A549 (cell line): ENCODE measurements around the gene CUX1. TPM values are rescaled to one million over a fixed set of nuclear protein-coding genes. Genes with fewer than 3 reads are reported as not detected.

Experiments used
- ATAC-seq, 2 experiments: fragments of 200-7000 bp in 1 of 2; fragments of >200 bp in 1 of 2; cut with Nextera tagmentation in 1 of 2; cut with Tn5 transposase in 1 of 2; 3 replicates each; pipeline versions ENCODE4 v1.8.0 to v1.9.1; 2018 to 2020; ENCODE audit warnings: mild to moderate bottlenecking in 1 of 2, moderate library complexity in 1 of 2
- CTCF ChIA-PET: fragments of 300-600 bp; sonication (Branson Sonifier 250); formaldehyde crosslinking; extraction: SDS; loops from one replicate; lab custom pipeline; 2021; ENCODE audit warnings: antibody characterized with exemption, inconsistent platforms; lab: Yijun Ruan, JAX
- POLR2A ChIA-PET: fragments of 350-600 bp; formaldehyde crosslinking; extraction: SDS; loops from one replicate; lab custom pipeline; 2021; ENCODE audit warnings: antibody characterized with exemption, inconsistent platforms; lab: Yijun Ruan, JAX
- DNase-seq, 2 experiments: peaks; one replicate each; pipeline versions ENCODE4 v3.0.0 to v3.0.0-alpha.2; 2011 to 2016; ENCODE audit warnings: low read depth in 1 of 2, low spot score in 1 of 2
- FAIRE-seq: peaks from 2 replicates; lab custom pipeline; 2011; peaks lifted over from hg19 to GRCh38; lab: Jason Lieb, UNC
- H3K27ac ChIP-seq, 2 experiments: fragments of >200 bp; sonication (Bioruptor Twin); formaldehyde crosslinking; 3 replicates each; pipeline ENCODE4 v1.5.1; 2016 to 2017
- H3K4me1 ChIP-seq: fragments of >200 bp; sonication (Bioruptor Twin); formaldehyde crosslinking; 3 replicates; pipeline ENCODE4 v1.6.1; 2016
- H3K4me2 ChIP-seq: fragments of >200 bp; sonication (Bioruptor Twin); formaldehyde crosslinking; 3 replicates; pipeline ENCODE4 v1.6.1; 2016
- H3K4me3 ChIP-seq: fragments of >200 bp; sonication (Bioruptor Twin); formaldehyde crosslinking; 3 replicates; pipeline ENCODE4 v1.5.1; 2016
- H3K9me3 ChIP-seq: fragments of >200 bp; sonication (Bioruptor Twin); formaldehyde crosslinking; 3 replicates; pipeline ENCODE4 v1.6.1; 2016
- CBX8 ChIP-seq: fragments of 200-600 bp; sonication (generic); IDR thresholded peaks from 2 replicates; pipeline ENCODE4 v1.6.1; 2016
- CHD4 ChIP-seq: fragments of 200-600 bp; sonication (generic); IDR thresholded peaks from 2 replicates; pipeline ENCODE4 v1.6.1; 2016; ENCODE audit warnings: antibody characterized with exemption, mild to moderate bottlenecking, borderline replicate concordance
- CTCF ChIP-seq: fragments of >200 bp; sonication (Bioruptor Twin); formaldehyde crosslinking; IDR thresholded peaks from 3 replicates; pipeline ENCODE4 v1.5.1; 2016
- EHF ChIP-seq: fragments of 250-450 bp; sonication (Bioruptor Pico); IDR thresholded peaks from 2 replicates; pipeline ENCODE4 v1.5.0; 2020; ENCODE audit warnings: mild to moderate bottlenecking
- ELK1 ChIP-seq: fragments of 150-350 bp; IDR thresholded peaks from 2 replicates; pipeline ENCODE4 v1.6.1; 2014; ENCODE audit warnings: low read depth, mild to moderate bottlenecking, low read length
- FOSL2 ChIP-seq, 2 experiments: fragments of 450-650 bp in 1 of 2; fragments of >200 bp in 1 of 2; sonication (Bioruptor Twin) in 1 of 2; formaldehyde crosslinking; IDR thresholded peaks; 2 replicates each; pipeline versions ENCODE4 v1.5.0 to v1.6.1; 2016 to 2020; ENCODE audit warnings: mild to moderate bottlenecking in 1 of 2, moderate library complexity in 1 of 2
- FOXS1 ChIP-seq: fragments of 250-450 bp; sonication (Bioruptor Pico); IDR thresholded peaks from 2 replicates; pipeline ENCODE4 v1.5.0; 2020; ENCODE audit warnings: mild to moderate bottlenecking, moderate library complexity
- HMGXB4 ChIP-seq: fragments of 250-450 bp; sonication (Bioruptor Pico); IDR thresholded peaks from 2 replicates; pipeline ENCODE4 v1.5.0; 2021; ENCODE audit warnings: mild to moderate bottlenecking, moderate library complexity, borderline replicate concordance
- HOXA7 ChIP-seq: fragments of 250-450 bp; sonication (Bioruptor Pico); IDR thresholded peaks from 2 replicates; pipeline ENCODE4 v1.5.0; 2020; ENCODE audit warnings: mild to moderate bottlenecking, moderate library complexity
- JUN ChIP-seq, 2 experiments: fragments of >200 bp; sonication (Bioruptor Twin); formaldehyde crosslinking; IDR thresholded peaks; 2 replicates in 1 of 2; 3 replicates in 1 of 2; pipeline ENCODE4 v1.6.1; 2016 to 2017
- KDM1A ChIP-seq: fragments of 200-600 bp; sonication (generic); IDR thresholded peaks from 2 replicates; pipeline ENCODE4 v1.6.1; 2016; ENCODE audit warnings: low read depth, mild to moderate bottlenecking
- KDM5A ChIP-seq: fragments of 200-600 bp; sonication (generic); IDR thresholded peaks from 2 replicates; pipeline ENCODE4 v1.6.1; 2016; ENCODE audit warnings: antibody characterized with exemption, mild to moderate bottlenecking
- MAFK ChIP-seq: fragments of 450-650 bp; IDR thresholded peaks from 2 replicates; pipeline ENCODE4 v1.6.1; 2014; ENCODE audit not compliant: partially characterized antibody
- MAZ ChIP-seq: fragments of 150-350 bp; IDR thresholded peaks from 2 replicates; pipeline ENCODE4 v1.6.1; 2014; ENCODE audit warnings: antibody characterized with exemption, low read depth, low read length, borderline replicate concordance
- NFE2L2 ChIP-seq: fragments of 150-350 bp; conservative IDR thresholded peaks from 2 replicates; pipeline ENCODE4 v1.6.1; 2014; ENCODE audit warnings: low read length
- NPAS2 ChIP-seq: fragments of 250-450 bp; sonication (Bioruptor Pico); IDR thresholded peaks from 2 replicates; pipeline ENCODE4 v1.8.0; 2022; ENCODE audit warnings: mild to moderate bottlenecking, moderate library complexity, borderline replicate concordance
- NR3C1 ChIP-seq: fragments of >200 bp; sonication (Bioruptor Twin); formaldehyde crosslinking; IDR thresholded peaks from 3 replicates; pipeline ENCODE4 v1.6.1; 2017
- POLR2A ChIP-seq: IDR thresholded peaks from 2 replicates; pipeline ENCODE4 v1.6.1; 2012; ENCODE audit warnings: mild to moderate bottlenecking, low read length
- RNF2 ChIP-seq: fragments of 200-600 bp; sonication (generic); IDR thresholded peaks from 2 replicates; pipeline ENCODE4 v1.6.1; 2016; ENCODE audit warnings: low read depth, mild to moderate bottlenecking, antibody characterized with exemption, moderate library complexity, borderline replicate concordance
- ZC3H11A ChIP-seq: fragments of 450-650 bp; IDR thresholded peaks from 2 replicates; pipeline ENCODE4 v1.6.1; 2014; ENCODE audit warnings: antibody characterized with exemption, mild to moderate bottlenecking
- ZNF302 ChIP-seq: fragments of 250-450 bp; sonication (Bioruptor Pico); IDR thresholded peaks from 2 replicates; pipeline ENCODE4 v1.9.0; 2021; ENCODE audit warnings: inconsistent platforms, mild to moderate bottlenecking, moderate library complexity
- WGBS: methylation state at CpG from one replicate; pipeline ENCODE4 v1.1.6; 2017; ENCODE audit errors: missing lambda C conversion rate; 5-methylcytosine and 5-hydroxymethylcytosine counted together
- polyA plus RNA-seq, 4 experiments: library from polyadenylated mRNA; depleted of rRNA in 3 of 4; stranded (reverse); fragments of >200 nt; fragmentation: RNase III in 1 of 4; extraction: RNeasy Plus Mini Kit Qiagen cat#74134 plus additional on column Dnase treatment in 1 of 4; gene quantifications; 2 replicates in 3 of 4; 3 replicates in 1 of 4; pipeline ENCODE4 v1.2.3, GENCODE V29; 2011 to 2017
- TF ChIP-seq, protein P1 (sequence below): IDR thresholded peaks from 2 replicates; pipeline ENCODE4 v1.6.1; 2012
- TF ChIP-seq, protein P2 (sequence below): fragments of 450-650 bp; IDR thresholded peaks from 2 replicates; pipeline ENCODE4 v1.6.1; 2014; ENCODE audit warnings: antibody characterized with exemption

CUX1 gene
- polyA plus RNA-seq, 2 of the 4 experiments (the other 2 are of a cell fraction), result 32.7 to 33.4 TPM

DNA sequence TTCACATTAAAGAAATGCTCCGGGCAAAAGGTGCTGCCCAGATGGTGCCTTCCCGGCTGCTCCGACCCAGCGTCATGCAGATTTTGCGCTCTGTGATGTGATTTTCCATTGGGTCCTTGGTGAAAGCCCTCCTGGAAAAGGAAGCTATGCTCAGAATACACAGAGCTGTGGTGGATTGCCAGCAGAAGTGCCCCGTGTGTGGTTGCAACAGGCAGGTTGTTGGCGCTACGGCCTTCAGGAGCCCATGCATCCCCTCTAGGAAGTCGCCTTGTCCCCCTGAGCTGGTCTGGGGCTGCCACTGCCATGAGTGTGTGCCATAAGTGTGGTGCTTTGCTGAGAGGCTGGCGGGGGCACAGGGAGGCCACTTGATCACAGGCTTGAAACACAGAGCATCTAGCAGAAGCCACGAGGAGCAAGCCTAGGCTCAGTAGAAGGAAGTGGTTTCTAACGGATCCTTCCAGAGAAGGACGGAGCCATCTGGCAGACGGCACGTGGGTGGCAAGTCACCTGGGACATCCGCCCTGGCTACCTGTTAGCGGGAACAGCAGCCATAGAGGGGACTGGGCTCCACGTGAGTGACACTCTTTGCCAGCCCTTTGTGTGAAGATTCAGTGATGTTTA lies 210.9 kb downstream of the CUX1 start:
- WGBS, result 93% methylated on average over 18 of the region's 18 CpGs
- H3K27ac ChIP-seq, result no peak overlapping the region
- ChIA-PET POLR2A (no interaction called here), CTCF (interaction anchor here (1.3 to 1.5 kb wide), 2 partner anchors 11 to 15 kb away, joined by 5 to 6 read pairs; no protein-coding TSS in a partner anchor)
- peaks cover 16% of the 10 kb centered on the region for H3K4me1 ChIP-seq
- H3K9me3 ChIP-seq, result no peaks in the 10 kb centered on the region
- no peak; a peak in 1 of 6 replicates for ATAC-seq
- no peak overlapping the region for H3K4me3 ChIP-seq
- no peak for DNase-seq
- no peak for FAIRE-seq
- no peak overlapping the region for H3K4me2 ChIP-seq
- no peak for TF ChIP-seq FOSL2 (IDR thresholded peaks at IDR 0.05)
- TF ChIP-seq FOSL2 (CRISPR knock-in tag; IDR thresholded peaks at IDR 0.05), result no peak
- TF ChIP-seq JUN (IDR thresholded peaks at IDR 0.05), result no peak
- no peak for TF ChIP-seq RNF2
- TF ChIP-seq HMGXB4 (CRISPR knock-in tag), result no peak
- no peak for TF ChIP-seq CBX8
- TF ChIP-seq KDM5A, result no peak
- TF ChIP-seq NR3C1, result no peak
- TF ChIP-seq MAZ, result no peak
- no peak for TF ChIP-seq KDM1A
- no peak for TF ChIP-seq CTCF
- TF ChIP-seq, protein P1, sequence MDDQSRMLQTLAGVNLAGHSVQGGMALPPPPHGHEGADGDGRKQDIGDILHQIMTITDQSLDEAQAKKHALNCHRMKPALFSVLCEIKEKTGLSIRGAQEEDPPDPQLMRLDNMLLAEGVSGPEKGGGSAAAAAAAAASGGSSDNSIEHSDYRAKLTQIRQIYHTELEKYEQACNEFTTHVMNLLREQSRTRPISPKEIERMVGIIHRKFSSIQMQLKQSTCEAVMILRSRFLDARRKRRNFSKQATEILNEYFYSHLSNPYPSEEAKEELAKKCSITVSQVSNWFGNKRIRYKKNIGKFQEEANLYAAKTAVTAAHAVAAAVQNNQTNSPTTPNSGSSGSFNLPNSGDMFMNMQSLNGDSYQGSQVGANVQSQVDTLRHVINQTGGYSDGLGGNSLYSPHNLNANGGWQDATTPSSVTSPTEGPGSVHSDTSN, result no peak
- TF ChIP-seq, protein P2, sequence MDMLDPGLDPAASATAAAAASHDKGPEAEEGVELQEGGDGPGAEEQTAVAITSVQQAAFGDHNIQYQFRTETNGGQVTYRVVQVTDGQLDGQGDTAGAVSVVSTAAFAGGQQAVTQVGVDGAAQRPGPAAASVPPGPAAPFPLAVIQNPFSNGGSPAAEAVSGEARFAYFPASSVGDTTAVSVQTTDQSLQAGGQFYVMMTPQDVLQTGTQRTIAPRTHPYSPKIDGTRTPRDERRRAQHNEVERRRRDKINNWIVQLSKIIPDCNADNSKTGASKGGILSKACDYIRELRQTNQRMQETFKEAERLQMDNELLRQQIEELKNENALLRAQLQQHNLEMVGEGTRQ, result no peak
- TF ChIP-seq FOXS1 (CRISPR knock-in tag), result no peak
- no peak for TF ChIP-seq POLR2A

DNA sequence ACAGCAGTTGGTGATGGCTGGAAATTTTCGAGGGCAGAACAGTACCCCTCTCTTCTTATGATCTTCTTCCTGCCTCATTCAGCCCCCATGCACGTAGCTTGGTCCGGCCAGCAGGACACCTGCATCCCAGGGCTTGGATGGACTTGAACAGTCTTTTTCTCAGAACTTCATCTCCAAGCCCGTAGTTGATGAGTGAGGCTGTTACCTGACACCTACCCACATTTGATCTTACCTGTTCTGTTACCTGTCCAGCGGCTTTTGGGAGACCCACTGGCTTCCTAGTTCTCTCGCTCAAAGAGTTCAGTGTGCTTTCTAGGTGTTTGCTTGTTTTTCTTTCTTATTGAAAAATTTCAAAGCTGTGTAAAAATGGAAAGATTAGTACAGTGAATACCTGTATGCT lies 212.2 kb downstream of the CUX1 start:
- DNase-seq (no peak), FAIRE-seq (no peak), ATAC-seq (no peak)
- POLR2A ChIA-PET, result no interaction called here
- Histone ChIP-seq H3K4me1 (peaks cover 5% of the 10 kb centered on the region; the same call in 2 of the 3 replicates), H3K4me2 (no peak overlapping the region), H3K27ac (no peak overlapping the region), H3K9me3 (no peaks in the 10 kb centered on the region), H3K4me3 (no peak overlapping the region)
- CTCF ChIA-PET, result interaction anchor here (0.6 kb wide), 1 partner anchor 375 kb away, joined by 3 read pairs; no protein-coding TSS in a partner anchor
- TF ChIP-seq FOXS1 (CRISPR knock-in tag), result no peak
- no peak for TF ChIP-seq NPAS2 (CRISPR knock-in tag)
- no peak for TF ChIP-seq CHD4
- no peak for TF ChIP-seq NFE2L2
- TF ChIP-seq HOXA7 (CRISPR knock-in tag), result no peak
- TF ChIP-seq EHF (CRISPR knock-in tag), result no peak
- TF ChIP-seq MAFK, result no peak
- TF ChIP-seq ZNF302 (CRISPR knock-in tag), result no peak
- TF ChIP-seq HMGXB4 (CRISPR knock-in tag), result no peak
- no peak for TF ChIP-seq ZC3H11A
- no peak for TF ChIP-seq ELK1
- no peak for TF ChIP-seq RNF2
- 78% methylated on average over 6 of the region's 6 CpGs for WGBS
